ENCODE measurements around the gene ISCU.

ISCU gene

GRCh38 chr12:108607981-108608600 is 45.7 kb downstream of the ISCU start:
- in situ Hi-C loops (cut with MboI; ENCODE audit: low sequenced_read_pairs, unreplicated experiment): no loop called here
- TF ChIP-seq CTCF (IDR thresholded peaks at IDR 0.05; ENCODE audit: borderline replicate concordance, control extremely low read depth, extremely low read depth, insufficient read depth, missing control alignments): no peak
- no peak for DNase-seq (ENCODE audit: low spot score)

GRCh38 chr12:108608616-108609015 is 46.2 kb downstream of the ISCU start:
- DNase-seq (ENCODE audit: low spot score): no peak
- TF ChIP-seq CTCF (IDR thresholded peaks at IDR 0.05; ENCODE audit: borderline replicate concordance, control extremely low read depth, extremely low read depth, insufficient read depth, missing control alignments): no peak
- in situ Hi-C loops (cut with MboI; ENCODE audit: low sequenced_read_pairs, unreplicated experiment): no loop called here

- in situ Hi-C loops (cut with MboI; ENCODE audit: low sequenced_read_pairs, unreplicated experiment): no loop called here
- DNase-seq (ENCODE audit: low spot score): no peak
- TF ChIP-seq CTCF (IDR thresholded peaks at IDR 0.05; ENCODE audit: borderline replicate concordance, control extremely low read depth, extremely low read depth, insufficient read depth, missing control alignments): no peak
Measured at GRCh38 chr12:108609537-108610335, 47.3 kb downstream of the ISCU start.

GRCh38 chr12:108610336-108610815 is 48.0 kb downstream of the ISCU start:
- no peak for TF ChIP-seq CTCF (IDR thresholded peaks at IDR 0.05; ENCODE audit: borderline replicate concordance, control extremely low read depth, extremely low read depth, insufficient read depth, missing control alignments)
- in situ Hi-C loops (cut with MboI; ENCODE audit: low sequenced_read_pairs, unreplicated experiment): no loop called here
- no peak for DNase-seq (ENCODE audit: low spot score)

- DNase-seq (ENCODE audit: low spot score): no peak
- in situ Hi-C loops (cut with MboI; ENCODE audit: low sequenced_read_pairs, unreplicated experiment): no loop called here
- no peak for TF ChIP-seq CTCF (IDR thresholded peaks at IDR 0.05; ENCODE audit: borderline replicate concordance, control extremely low read depth, extremely low read depth, insufficient read depth, missing control alignments)
Measured at GRCh38 chr12:108610856-108611605, 48.6 kb downstream of the ISCU start.

- in situ Hi-C loops (cut with MboI; ENCODE audit: low sequenced_read_pairs, unreplicated experiment): no loop called here
- peak; percentile 6 for TF ChIP-seq CTCF (IDR thresholded peaks at IDR 0.05; ENCODE audit: borderline replicate concordance, control extremely low read depth, extremely low read depth, insufficient read depth, missing control alignments)
- DNase-seq (ENCODE audit: low spot score): no peak
Measured at GRCh38 chr12:108611884-108612415, 49.6 kb downstream of the ISCU start.
